GM19351 (cell line): ENCODE results near the gene PCBP2.

Experiments used
- ATAC-seq: cut with Tn5 transposase; IDR thresholded peaks from one replicate; pipeline ENCODE4 v1.9.1; 2021; ENCODE audit warnings: mild to moderate bottlenecking, moderate library complexity; ENCODE audit not compliant: unreplicated experiment

The PCBP2 gene

DNA sequence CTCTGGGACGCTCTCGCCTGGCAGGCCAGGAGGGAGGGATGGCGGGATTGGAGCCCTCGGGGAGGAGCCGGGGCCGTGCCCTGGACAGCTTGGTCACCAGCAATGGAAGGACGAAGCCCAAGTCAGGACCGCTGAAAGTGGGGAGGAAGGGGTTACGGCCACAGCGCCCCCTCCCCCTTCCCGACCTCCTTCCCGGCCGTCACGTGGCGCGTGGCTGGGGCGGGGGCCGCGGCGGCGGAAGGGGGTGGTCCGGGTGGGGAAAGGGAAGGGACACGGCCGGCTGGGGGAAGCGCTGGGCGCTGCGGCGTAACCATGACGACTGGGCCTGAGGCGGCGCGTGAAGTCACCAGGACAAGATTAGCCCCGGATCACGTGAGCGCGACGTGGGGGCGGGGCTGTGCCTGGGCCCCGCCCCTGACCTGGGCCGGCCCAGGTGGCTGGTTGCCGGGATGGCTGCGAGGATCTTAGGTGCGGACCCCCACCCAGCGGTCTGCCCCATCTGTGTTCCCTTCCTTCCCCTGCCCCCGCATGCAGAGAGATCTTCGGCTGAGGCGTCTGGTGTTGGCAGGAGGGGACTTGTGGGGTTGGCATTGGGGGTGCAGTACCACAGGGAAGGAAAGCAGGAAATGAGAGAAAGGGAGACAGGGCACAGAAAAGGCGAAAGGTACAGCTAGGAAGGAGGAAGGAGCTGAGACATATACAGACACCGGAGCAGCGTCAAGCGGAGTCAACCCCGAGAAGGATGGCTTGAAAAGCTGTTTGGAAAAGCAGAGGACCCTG is 41.1 kb downstream of the PCBP2 start:
- ATAC-seq: peak; percentile 97

DNA sequence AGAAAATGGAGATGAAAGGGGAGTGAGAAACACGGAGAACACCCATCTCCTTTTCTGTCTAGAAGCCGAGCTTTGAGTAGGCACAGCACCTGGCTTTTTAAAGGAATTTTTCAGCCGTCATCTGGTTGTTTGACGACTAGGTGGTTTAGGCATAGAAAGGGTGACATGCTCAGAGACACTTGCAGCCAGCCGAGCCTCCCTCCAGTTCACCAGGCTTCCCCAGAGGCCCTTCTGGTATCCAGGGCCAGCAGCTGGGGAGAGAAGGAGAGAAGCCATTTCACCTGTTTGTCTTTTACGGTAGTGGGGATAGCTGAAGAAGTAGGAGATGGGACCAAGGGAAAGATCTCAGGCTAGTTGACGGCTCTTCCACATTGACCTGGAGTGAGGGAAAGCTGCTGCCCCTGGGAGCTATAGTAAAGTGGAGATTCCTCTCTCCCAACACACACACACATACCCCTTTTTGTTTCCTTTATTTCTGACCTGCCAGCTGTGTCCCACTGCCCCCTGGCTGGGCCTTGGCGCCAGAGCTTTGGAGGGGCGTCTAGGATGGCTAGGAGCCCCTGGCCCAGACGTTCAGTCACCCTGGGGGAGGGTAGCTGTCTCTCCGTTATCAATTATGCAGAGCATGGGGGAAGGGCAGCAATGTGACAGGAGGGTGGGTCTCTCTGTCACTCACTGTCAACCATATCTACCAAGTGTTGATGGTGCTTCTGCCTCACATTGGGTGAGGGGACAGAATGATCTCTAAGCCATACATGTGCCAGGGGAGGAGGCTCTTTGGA is 41.9 kb downstream of the PCBP2 start:
- no peak for ATAC-seq

DNA sequence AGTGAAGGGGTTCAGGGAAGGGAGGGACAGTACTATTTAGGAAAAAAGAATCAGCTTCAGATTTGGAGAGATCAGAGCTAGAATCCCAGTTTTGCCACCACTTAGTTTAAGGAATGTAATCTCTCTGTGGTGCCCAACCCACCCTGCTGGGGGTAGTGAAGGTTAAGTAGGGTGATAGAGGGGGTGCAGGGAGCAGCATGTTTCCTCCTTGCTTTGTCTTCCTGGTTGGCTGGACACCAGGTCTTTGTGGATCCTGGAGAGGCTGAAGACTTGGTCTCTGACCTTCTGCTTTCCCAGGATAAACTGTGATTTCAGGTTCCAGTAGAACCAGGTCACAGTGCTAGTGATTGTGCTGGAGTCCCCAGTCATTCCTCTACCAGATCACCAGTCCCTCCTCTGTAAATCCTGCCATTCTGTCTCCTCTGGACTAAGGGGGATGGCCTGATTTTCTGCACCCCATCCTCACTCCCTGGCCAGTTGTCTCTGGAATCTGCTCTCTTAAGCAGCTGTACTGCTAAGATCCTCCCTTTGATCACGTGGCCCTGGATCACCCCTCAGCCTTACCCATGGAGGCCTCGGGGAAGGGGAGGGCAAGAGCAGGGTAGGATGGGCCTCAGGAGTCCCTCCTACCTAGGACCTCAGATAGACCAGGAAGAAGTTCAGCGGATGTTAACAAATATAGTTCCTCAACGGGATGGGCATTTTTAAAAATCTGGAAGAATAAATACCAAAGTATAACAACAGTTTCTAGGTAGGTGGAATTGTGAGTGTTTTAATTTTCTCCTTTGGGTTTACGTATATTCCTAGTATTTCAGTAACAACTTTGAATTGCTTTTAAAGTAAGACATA is 44.2 kb downstream of the PCBP2 start:
- ATAC-seq: no peak

GRCh38 chr12:53496752-53497032 is 44.8 kb downstream of the PCBP2 start:
- ATAC-seq: no peak

- ATAC-seq: no peak
These were observed 45.6 kb downstream of the PCBP2 start for GRCh38 chr12:53497461-53497860.

GRCh38 chr12:53498235-53498630 is 46.3 kb downstream of the PCBP2 start:
- no peak for ATAC-seq

GRCh38 chr12:53499266-53500141 is 47.6 kb downstream of the PCBP2 start, which contains the start of gene MAP3K12:
Gene MAP3K12, minus strand, starts transcription at chr12:53499458. Its CDS starts 12,067 bp downstream, at chr12:53487391.
- no peak for ATAC-seq

DNA sequence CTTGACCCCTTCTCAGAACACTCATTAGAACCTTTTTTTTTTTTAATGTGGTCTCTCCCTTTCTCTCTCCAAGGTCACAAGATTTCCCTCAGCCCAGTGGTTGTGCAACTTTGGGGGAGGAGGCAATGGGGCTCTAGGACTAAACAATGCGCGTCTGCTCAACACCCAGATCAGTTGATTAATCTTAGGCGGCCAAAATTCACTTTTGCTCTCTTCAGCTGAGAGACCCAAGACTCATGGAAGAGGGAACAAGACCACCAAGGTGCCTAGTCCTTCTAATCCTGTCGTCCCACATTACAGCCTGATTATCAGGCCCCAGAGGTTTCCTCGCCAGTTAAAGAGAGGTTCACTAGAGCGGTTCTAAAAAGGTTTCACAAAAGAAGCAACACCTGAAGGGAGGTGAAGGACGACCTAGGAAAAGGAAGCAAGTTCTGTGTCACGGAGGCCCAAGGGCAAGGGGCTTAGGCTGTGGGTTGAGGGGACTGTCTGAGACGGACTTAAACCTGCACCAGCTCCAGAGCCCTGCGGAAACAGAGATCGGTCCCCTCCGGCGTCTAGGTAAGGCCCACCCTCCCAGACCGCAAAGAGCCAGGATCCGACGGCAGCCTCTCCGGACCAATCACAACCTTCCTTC is 48.4 kb downstream of the PCBP2 start:
- ATAC-seq: no peak

- peak; percentile 74 for ATAC-seq
These were observed 49.1 kb downstream of the PCBP2 start, which contains the start of gene TARBP2 for GRCh38 chr12:53500776-53501614. Gene TARBP2, plus strand, starts transcription at chr12:53501283. Its CDS starts 126 bp downstream, at chr12:53501409.

GRCh38 chr12:53501615-53502181 is 49.8 kb downstream of the PCBP2 start:
- no peak for ATAC-seq

GRCh38 chr12:53502331-53502730 is 50.4 kb downstream of the PCBP2 start:
- ATAC-seq: no peak

DNA sequence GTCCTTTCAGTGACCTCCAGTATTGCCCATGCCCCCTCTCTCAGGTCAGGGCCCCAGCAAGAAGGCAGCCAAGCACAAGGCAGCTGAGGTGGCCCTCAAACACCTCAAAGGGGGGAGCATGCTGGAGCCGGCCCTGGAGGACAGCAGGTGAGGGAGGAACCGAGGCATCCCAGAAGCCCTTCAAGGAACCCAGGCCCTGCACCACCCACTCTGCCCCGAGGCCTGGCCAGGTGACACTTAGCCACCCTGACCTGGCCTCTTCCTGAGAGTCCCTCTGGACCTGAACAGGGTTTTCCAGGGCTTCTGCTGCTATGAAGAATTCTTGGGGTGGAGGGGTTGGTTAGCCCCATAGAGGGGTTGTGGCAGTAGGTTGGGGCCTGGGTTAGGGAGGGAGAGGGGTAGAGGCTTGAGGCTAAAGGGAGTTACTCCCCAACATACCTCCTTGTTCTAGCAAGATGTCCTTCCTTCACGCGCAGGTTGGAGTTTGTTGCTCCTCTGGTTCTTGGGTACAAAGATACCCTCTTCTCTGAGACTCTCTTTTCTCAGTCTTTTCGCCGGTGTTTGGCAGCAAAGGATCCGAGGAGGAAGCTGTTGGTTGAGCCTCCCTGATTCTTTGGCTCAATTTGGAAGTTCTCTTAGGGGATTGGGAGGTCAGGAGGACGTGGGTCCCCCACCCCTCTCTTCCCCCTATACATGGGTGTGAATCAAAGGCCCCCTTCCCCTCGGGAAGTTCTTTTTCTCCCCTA is 51.3 kb downstream of the PCBP2 start:
- ATAC-seq: no peak

DNA sequence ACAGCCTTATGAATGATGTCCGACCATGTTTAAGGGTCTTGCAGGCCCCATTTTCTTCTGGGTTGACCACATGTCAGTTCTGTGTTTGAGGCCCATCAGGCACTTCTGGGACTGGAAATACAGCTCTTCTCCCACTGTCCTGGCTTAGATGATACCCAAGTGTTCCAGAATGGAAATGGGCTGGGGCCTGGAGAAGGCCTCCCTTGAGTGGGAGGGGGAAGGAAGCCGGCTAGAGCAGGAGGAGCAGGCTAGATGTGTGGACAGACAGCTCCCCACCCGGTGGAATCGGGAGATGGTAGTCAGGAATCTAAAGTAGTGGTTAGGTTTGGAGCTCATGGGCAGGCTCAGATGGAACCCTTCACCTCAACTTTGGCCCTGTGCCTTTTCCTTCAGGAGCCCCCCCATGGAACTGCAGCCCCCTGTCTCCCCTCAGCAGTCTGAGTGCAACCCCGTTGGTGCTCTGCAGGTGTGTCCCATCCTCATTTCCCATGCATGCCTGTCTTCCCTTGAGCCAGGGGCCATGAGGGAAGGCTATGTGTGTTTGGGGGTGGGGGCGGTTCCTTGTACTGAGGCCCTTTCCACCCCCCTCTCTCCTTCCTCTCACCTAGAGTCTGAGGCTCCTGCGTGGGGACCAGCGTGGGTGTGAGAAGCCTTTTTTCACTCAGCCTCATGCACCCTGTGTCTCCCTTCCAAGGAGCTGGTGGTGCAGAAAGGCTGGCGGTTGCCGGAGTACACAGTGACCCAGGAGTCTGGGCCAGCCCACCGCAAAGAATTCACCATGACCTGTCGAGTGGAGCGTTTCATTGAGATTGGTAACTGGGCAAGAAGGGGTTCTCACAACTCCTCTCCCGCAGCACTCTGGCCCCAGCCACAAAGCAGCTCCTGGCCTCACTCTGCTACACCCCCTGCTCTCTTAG is 52.4 kb downstream of the PCBP2 start:
- ATAC-seq: no peak

- ATAC-seq: no peak
These were observed 53.2 kb downstream of the PCBP2 start for GRCh38 chr12:53505086-53505485.

DNA sequence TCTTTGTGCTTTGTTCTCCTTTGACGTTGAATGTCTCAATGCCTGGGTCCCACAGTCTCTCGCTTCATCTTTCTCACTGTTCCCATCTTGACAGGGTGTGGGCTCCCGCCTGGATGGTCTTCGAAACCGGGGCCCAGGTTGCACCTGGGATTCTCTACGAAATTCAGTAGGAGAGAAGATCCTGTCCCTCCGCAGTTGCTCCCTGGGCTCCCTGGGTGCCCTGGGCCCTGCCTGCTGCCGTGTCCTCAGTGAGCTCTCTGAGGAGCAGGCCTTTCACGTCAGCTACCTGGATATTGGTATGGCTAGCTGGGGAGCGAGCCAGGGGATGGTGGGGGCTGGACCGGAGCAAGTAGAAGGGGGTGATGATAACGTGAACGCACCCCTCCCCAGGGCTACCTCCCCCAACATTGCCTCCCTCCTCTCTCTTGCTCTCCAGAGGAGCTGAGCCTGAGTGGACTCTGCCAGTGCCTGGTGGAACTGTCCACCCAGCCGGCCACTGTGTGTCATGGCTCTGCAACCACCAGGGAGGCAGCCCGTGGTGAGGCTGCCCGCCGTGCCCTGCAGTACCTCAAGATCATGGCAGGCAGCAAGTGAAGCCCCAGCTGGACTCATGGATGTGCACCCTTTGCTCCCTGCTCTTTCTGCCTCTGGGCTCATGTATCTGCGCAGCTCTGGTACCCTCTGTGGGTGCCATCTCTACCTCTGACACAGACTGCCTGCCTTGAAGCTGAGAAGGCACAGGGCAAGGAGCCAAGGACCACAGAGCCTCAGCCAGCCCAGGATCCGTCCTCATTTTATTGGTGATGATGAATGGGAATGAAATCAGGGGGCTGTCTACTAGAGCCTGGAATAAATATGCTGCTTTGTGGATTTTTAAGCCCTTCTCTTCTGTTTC is 53.9 kb downstream of the PCBP2 start:
- ATAC-seq: no peak

DNA sequence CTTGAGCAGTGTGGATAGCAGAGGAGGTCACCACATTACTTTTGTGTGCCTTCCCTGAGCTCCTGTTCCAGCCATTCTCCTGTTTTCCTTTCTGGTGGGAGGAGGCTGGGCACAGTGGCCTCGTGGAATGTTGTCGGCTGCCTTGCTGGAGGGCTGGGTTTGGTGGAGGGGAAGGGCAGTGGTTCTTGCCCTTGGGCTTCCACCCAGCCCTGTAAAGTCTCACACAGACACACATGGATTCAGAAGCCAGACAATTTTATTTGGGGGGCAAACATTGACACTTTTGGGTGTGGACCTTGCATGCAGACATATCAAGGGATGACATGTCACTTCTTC is 54.5 kb downstream of the PCBP2 start:
- no peak for ATAC-seq
